GM18951 (cell line): ENCODE results near the gene SEZ6L.

ENCODE experiments used
- POLR2A ChIP-seq: IDR thresholded peaks from 4 replicates; pipeline ENCODE4 v1.6.1; 2011; ENCODE audit warnings: mild to moderate bottlenecking; ENCODE audit not compliant: insufficient read length, insufficient read depth; ENCODE audit errors: extremely low read depth
- in situ Hi-C: fragments of 300-500 bp; cut with MboI; formaldehyde crosslinking; loops from one replicate; pipeline ENCODE4 v1.12.0; 2022; ENCODE audit warnings: low sequenced_read_pairs, mixed read lengths, inconsistent platforms; ENCODE audit not compliant: unreplicated experiment

The SEZ6L gene

GRCh38 chr22:26281941-26282340 lies 112.7 kb downstream of the SEZ6L start:
- no peak for TF ChIP-seq POLR2A
- in situ Hi-C loops = no loop called here

- no peak for TF ChIP-seq POLR2A
- in situ Hi-C loops = no loop called here
Observed at GRCh38 chr22:26283330-26283729, 114.1 kb downstream of the SEZ6L start.

GRCh38 chr22:26285632-26286031 lies 116.4 kb downstream of the SEZ6L start:
- in situ Hi-C loops = no loop called here
- no peak for TF ChIP-seq POLR2A

GRCh38 chr22:26286091-26286820 lies 117.0 kb downstream of the SEZ6L start:
- TF ChIP-seq POLR2A = no peak
- in situ Hi-C loops = no loop called here

- TF ChIP-seq POLR2A = no peak
- in situ Hi-C loops = no loop called here
Observed at GRCh38 chr22:26287382-26288225, 118.3 kb downstream of the SEZ6L start.

GRCh38 chr22:26289611-26290101 lies 120.4 kb downstream of the SEZ6L start:
- no peak for TF ChIP-seq POLR2A
- in situ Hi-C loops = no loop called here

- no peak for TF ChIP-seq POLR2A
- in situ Hi-C loops = no loop called here
Observed at GRCh38 chr22:26291940-26292666, 122.8 kb downstream of the SEZ6L start.

- TF ChIP-seq POLR2A = no peak
Observed at GRCh38 chr22:26292667-26292995, 123.4 kb downstream of the SEZ6L start.

GRCh38 chr22:26295563-26296126 lies 126.4 kb downstream of the SEZ6L start:
- in situ Hi-C loops = no loop called here

More at GRCh38 chr22:26292667-26292995, 123.4 kb downstream of the SEZ6L start:
- in situ Hi-C loops = no loop called here

GRCh38 chr22:26298605-26299310 lies 129.5 kb downstream of the SEZ6L start:
- in situ Hi-C loops = no loop called here
- TF ChIP-seq POLR2A = no peak

More at GRCh38 chr22:26295563-26296126, 126.4 kb downstream of the SEZ6L start:
- no peak for TF ChIP-seq POLR2A

- in situ Hi-C loops = no loop called here
Observed at GRCh38 chr22:26302726-26303125, 133.5 kb downstream of the SEZ6L start.

GRCh38 chr22:26303475-26303874 lies 134.2 kb downstream of the SEZ6L start:
- no peak for TF ChIP-seq POLR2A
- in situ Hi-C loops = no loop called here

More at GRCh38 chr22:26302726-26303125, 133.5 kb downstream of the SEZ6L start:
- no peak for TF ChIP-seq POLR2A
